Ectodermal cell (in vitro differentiated cells): Measurements from ENCODE around the gene MCM6. TPM values are rescaled to one million over a fixed set of nuclear protein-coding genes. Genes with fewer than 3 reads are reported as not detected.

ENCODE experiments used
- H3K27ac ChIP-seq: 2 replicates; pipeline ENCODE4 v1.7.0; 2013; ENCODE audit warnings: mild to moderate bottlenecking, low read depth, low read length; ENCODE audit not compliant: insufficient read depth, poor library complexity, severe bottlenecking
- H3K27me3 ChIP-seq: 2 replicates; pipeline ENCODE4 v1.7.0; 2013; ENCODE audit warnings: mild to moderate bottlenecking, low read length; ENCODE audit not compliant: insufficient read depth, control insufficient read depth, poor library complexity, severe bottlenecking
- H3K36me3 ChIP-seq: one replicate; pipeline ENCODE4 v1.7.0; 2013; ENCODE audit warnings: low read length; ENCODE audit not compliant: control insufficient read depth, insufficient read depth
- H3K4me1 ChIP-seq: one replicate; pipeline ENCODE4 v1.7.0; 2013; ENCODE audit warnings: low read length; ENCODE audit not compliant: control insufficient read depth, insufficient read depth
- H3K4me3 ChIP-seq: 2 replicates; pipeline ENCODE4 v1.7.0; 2013; ENCODE audit warnings: low read depth, low read length, control low read depth; ENCODE audit not compliant: insufficient read depth
- H3K9me3 ChIP-seq: 2 replicates; pipeline ENCODE4 v1.7.0; 2013; ENCODE audit warnings: mild to moderate bottlenecking, low read length, moderate library complexity; ENCODE audit not compliant: control insufficient read depth
- WGBS, 2 experiments: methylation state at CpG; one replicate each; pipeline ENCODE4 v1.1.7; 2013; ENCODE audit warnings: missing lambda C conversion rate in 2 of 2; 5-methylcytosine and 5-hydroxymethylcytosine counted together
- polyA plus RNA-seq, 4 experiments: library from polyadenylated mRNA; stranded (reverse); fragments of 50-300 nt; gene quantifications; one replicate each; pipeline ENCODE4 v1.2.3, GENCODE V29; 2013

MCM6 gene
- 134 TPM for polyA plus RNA-seq (2013, experiment 1 of 4)
- 142 TPM for polyA plus RNA-seq (2013, experiment 2 of 4)
- polyA plus RNA-seq (2013, experiment 3 of 4): 101 TPM
- polyA plus RNA-seq (2013, experiment 4 of 4): 101 TPM

- peaks cover 6% of the 10 kb centered on the region for H3K4me1 ChIP-seq
- H3K27ac ChIP-seq: peak within 1 kb of the TSS; percentile 80
- H3K36me3 ChIP-seq: peaks cover 4% of the 10 kb centered on the region
- 0 to 1% methylated on average over 71 of the region's 71 CpGs for WGBS, 2 experiments
- no peaks in the 10 kb centered on the region for H3K9me3 ChIP-seq
- H3K27me3 ChIP-seq: no peaks in the 10 kb centered on the region
- H3K4me3 ChIP-seq: peak within 1 kb of the TSS; percentile 66
Observed at GRCh38 chr2:135876066-135876711, at the start of gene MCM6. Gene MCM6 (minus strand): TSS chr2:135876443. CDS start chr2:135876365, 78 bp downstream.

- Histone ChIP-seq H3K27ac (no peak overlapping the region), H3K9me3 (no peaks in the 10 kb centered on the region), H3K4me1 (no peaks in the 10 kb centered on the region), H3K4me3 (no peak overlapping the region), H3K36me3 (no peaks in the 10 kb centered on the region), H3K27me3 (no peaks in the 10 kb centered on the region)
- WGBS, 2 experiments: 96 to 100% methylated on average over 2 of the region's 2 CpGs
Observed at GRCh38 chr2:135925571-135925970, 49.3 kb upstream of the MCM6 start.

GRCh38 chr2:135916207-135916606 lies 40.0 kb upstream of the MCM6 start:
- Histone ChIP-seq H3K4me3 (no peak overlapping the region), H3K9me3 (no peaks in the 10 kb centered on the region), H3K27ac (no peak overlapping the region), H3K27me3 (no peaks in the 10 kb centered on the region), H3K36me3 (peaks cover 3% of the 10 kb centered on the region), H3K4me1 (no peaks in the 10 kb centered on the region)
- WGBS, 2 experiments: 100% methylated on average over 2 of the region's 3 CpGs

GRCh38 chr2:135914485-135914884 lies 38.2 kb upstream of the MCM6 start:
- H3K36me3 ChIP-seq: peaks cover 3% of the 10 kb centered on the region
- no peak overlapping the region for H3K27ac ChIP-seq
- H3K9me3 ChIP-seq: no peaks in the 10 kb centered on the region
- no peaks in the 10 kb centered on the region for H3K27me3 ChIP-seq
- H3K4me3 ChIP-seq: no peak overlapping the region
- no peaks in the 10 kb centered on the region for H3K4me1 ChIP-seq
- 100% methylated on average over 2 of the region's 3 CpGs for WGBS, 2 experiments

GRCh38 chr2:135913727-135914365 lies 37.6 kb upstream of the MCM6 start:
- Histone ChIP-seq H3K4me3 (no peak overlapping the region), H3K36me3 (peaks cover 3% of the 10 kb centered on the region), H3K27ac (no peak overlapping the region), H3K9me3 (no peaks in the 10 kb centered on the region), H3K4me1 (no peaks in the 10 kb centered on the region), H3K27me3 (no peaks in the 10 kb centered on the region)
- 89 to 91% methylated on average over 4 to 5 of the region's 5 CpGs for WGBS, 2 experiments

- peaks cover 11% of the 10 kb centered on the region for H3K36me3 ChIP-seq
- no peak overlapping the region for H3K27ac ChIP-seq
- no peaks in the 10 kb centered on the region for H3K4me1 ChIP-seq
- no peak overlapping the region for H3K4me3 ChIP-seq
- no peaks in the 10 kb centered on the region for H3K27me3 ChIP-seq
- no peaks in the 10 kb centered on the region for H3K9me3 ChIP-seq
Observed at GRCh38 chr2:135909976-135910375, 33.7 kb upstream of the MCM6 start.

- no peak overlapping the region for H3K27ac ChIP-seq
- peaks cover 11% of the 10 kb centered on the region for H3K36me3 ChIP-seq
- no peak overlapping the region for H3K4me3 ChIP-seq
- H3K4me1 ChIP-seq: no peaks in the 10 kb centered on the region
- H3K27me3 ChIP-seq: no peaks in the 10 kb centered on the region
- no peaks in the 10 kb centered on the region for H3K9me3 ChIP-seq
Observed at GRCh38 chr2:135905679-135906078, 29.4 kb upstream of the MCM6 start.

GRCh38 chr2:135904341-135904989 lies 28.2 kb upstream of the MCM6 start:
- no peak overlapping the region for H3K4me3 ChIP-seq
- WGBS, 2 experiments: 92 to 97% methylated on average over 4 of the region's 4 CpGs

GRCh38 chr2:135903650-135904049 lies 27.4 kb upstream of the MCM6 start:
- H3K9me3 ChIP-seq: no peaks in the 10 kb centered on the region
- WGBS, 2 experiments: 93 to 95% methylated on average over 3 of the region's 3 CpGs
- H3K4me1 ChIP-seq: no peaks in the 10 kb centered on the region
- no peaks in the 10 kb centered on the region for H3K27me3 ChIP-seq
- H3K36me3 ChIP-seq: peaks cover 8% of the 10 kb centered on the region
- H3K27ac ChIP-seq: no peak overlapping the region
- no peak overlapping the region for H3K4me3 ChIP-seq

More at GRCh38 chr2:135904341-135904989, 28.2 kb upstream of the MCM6 start:
- no peaks in the 10 kb centered on the region for H3K4me1 ChIP-seq
- H3K27ac ChIP-seq: no peak overlapping the region
- H3K36me3 ChIP-seq: peaks cover 8% of the 10 kb centered on the region
- no peaks in the 10 kb centered on the region for H3K27me3 ChIP-seq
- no peaks in the 10 kb centered on the region for H3K9me3 ChIP-seq

- 92% methylated on average over 3 to 4 of the region's 4 CpGs for WGBS, 2 experiments
- no peaks in the 10 kb centered on the region for H3K9me3 ChIP-seq
- no peaks in the 10 kb centered on the region for H3K4me1 ChIP-seq
- no peaks in the 10 kb centered on the region for H3K27me3 ChIP-seq
- no peak overlapping the region for H3K27ac ChIP-seq
- no peak overlapping the region for H3K4me3 ChIP-seq
- H3K36me3 ChIP-seq: no peaks in the 10 kb centered on the region
Observed at GRCh38 chr2:135899567-135899966, 23.3 kb upstream of the MCM6 start.
